Endothelial cell of umbilical vein (primary cell): Measurements from ENCODE around the gene MPZL2. TPM values are rescaled to one million over a fixed set of nuclear protein-coding genes. Genes with fewer than 3 reads are reported as not detected.
A peak's percentile ranks its signal among the peaks of the same experiment; 100 is the strongest.

Source experiments
- BruUV-seq: library from RNA; stranded (reverse); fragments of 400-500 nt; replicated peaks from 2 replicates; lab custom pipeline; 2021; lab: Mats Ljungman, UMichigan
- CTCF ChIA-PET: fragments of 300-600, 350-600 bp; sonication (Branson Sonifier 250); formaldehyde crosslinking; loops from one replicate; lab custom pipeline; 2021; ENCODE audit warnings: antibody characterized with exemption, inconsistent platforms; lab: Charles Lee
- POLR2A ChIA-PET: fragments of 300-600, 350-600 bp; sonication (Branson Sonifier 250); formaldehyde crosslinking; loops from one replicate; lab custom pipeline; 2021; ENCODE audit warnings: antibody characterized with exemption, inconsistent platforms; lab: Charles Lee
- DNase-seq: peaks from one replicate; pipeline ENCODE4 v3.0.0-alpha.2; 2011; ENCODE audit warnings: low read depth, low spot score
- FAIRE-seq: peaks from 2 replicates; lab custom pipeline; 2011; peaks lifted over from hg19 to GRCh38; lab: Jason Lieb, UNC
- H2AFZ ChIP-seq: 2 replicates; pipeline ENCODE4 v1.6.0; 2012; ENCODE audit warnings: low read depth, low read length, control low read depth, inconsistent platforms
- H3K27ac ChIP-seq: 2 replicates; pipeline ENCODE4 v1.5.1; 2011; ENCODE audit warnings: low read depth, mild to moderate bottlenecking, control low read depth, low read length, moderate library complexity; ENCODE audit not compliant: insufficient read depth
- H3K27me3 ChIP-seq, 2 experiments: 2 replicates each; pipeline versions ENCODE4 v1.6.0 to v1.6.1; 2011; ENCODE audit warnings: low read length in 2 of 2, mixed read lengths in 1 of 2; ENCODE audit not compliant: control insufficient read depth in 2 of 2, insufficient read depth in 2 of 2
- H3K36me3 ChIP-seq, 2 experiments: 2 replicates in 1 of 2; 3 replicates in 1 of 2; pipeline ENCODE4 v1.5.1; 2011; ENCODE audit warnings: low read length in 2 of 2, mild to moderate bottlenecking in 1 of 2, moderate library complexity in 1 of 2; ENCODE audit not compliant: control insufficient read depth in 2 of 2, insufficient read depth in 2 of 2; ENCODE audit errors: extremely low read depth in 1 of 2
- H3K4me1 ChIP-seq: 3 replicates; pipeline ENCODE4 v1.5.1; 2011; ENCODE audit warnings: mild to moderate bottlenecking, low read length; ENCODE audit not compliant: control insufficient read depth, insufficient read depth; ENCODE audit errors: extremely low read depth
- H3K4me2 ChIP-seq: 2 replicates; pipeline ENCODE4 v1.6.1; 2011; ENCODE audit warnings: low read length, control low read depth, mixed read lengths; ENCODE audit not compliant: insufficient read depth
- H3K4me3 ChIP-seq, 3 experiments: fragments of 200-600 bp in 1 of 3; sonication (generic), shearing (Covaris generic) in 1 of 3; replicated peaks in 1 of 3; 2 replicates each; pipeline ENCODE4 v1.5.1; 2011 to 2016; ENCODE audit warnings: control low read depth in 3 of 3, low read length in 3 of 3, mild to moderate bottlenecking in 2 of 3, inconsistent platforms in 1 of 3, low read depth in 1 of 3, moderate library complexity in 1 of 3; ENCODE audit not compliant: insufficient read depth in 1 of 3
- H3K79me2 ChIP-seq: 2 replicates; pipeline ENCODE4 v1.6.0; 2012; ENCODE audit warnings: low read length, inconsistent platforms; ENCODE audit not compliant: control insufficient read depth, insufficient read depth
- H3K9ac ChIP-seq: replicated peaks from 2 replicates; pipeline ENCODE3; 2011; ENCODE audit warnings: low read length, control low read depth; ENCODE audit not compliant: insufficient read depth; ENCODE audit errors: extremely low read depth
- H3K9me1 ChIP-seq: replicated peaks from 3 replicates; pipeline ENCODE4 v1.6.0; 2011; ENCODE audit warnings: mild to moderate bottlenecking, low read length; ENCODE audit not compliant: control insufficient read depth, insufficient read depth; ENCODE audit errors: extremely low read depth
- H3K9me3 ChIP-seq: replicated peaks from 2 replicates; pipeline ENCODE4 v1.5.1; 2012; ENCODE audit warnings: low read length, inconsistent platforms; ENCODE audit not compliant: control insufficient read depth, insufficient read depth
- H4K20me1 ChIP-seq: replicated peaks from 2 replicates; pipeline ENCODE3; 2011; ENCODE audit warnings: mild to moderate bottlenecking, low read length; ENCODE audit not compliant: control insufficient read depth, insufficient read depth; ENCODE audit errors: extremely low read depth
- CTCF ChIP-seq, 2 donors: IDR thresholded peaks; 1 replicate in 1 of 2; 2 replicates in 1 of 2; pipeline ENCODE4 v1.5.1; 2011; ENCODE audit warnings: low read length in 2 of 2, mild to moderate bottlenecking in 2 of 2, moderate library complexity in 2 of 2, control low read depth in 1 of 2, inconsistent platforms in 1 of 2, low read depth in 1 of 2; ENCODE audit not compliant: insufficient read depth in 1 of 2; ENCODE audit errors: extremely low read depth in 1 of 2
- EZH2 ChIP-seq: IDR thresholded peaks from 2 replicates; pipeline ENCODE4 v1.6.1; 2012; ENCODE audit warnings: borderline replicate concordance, low read depth, mild to moderate bottlenecking, moderate library complexity, low read length, inconsistent platforms; ENCODE audit not compliant: severe bottlenecking
- FOS ChIP-seq: IDR thresholded peaks from 2 replicates; pipeline ENCODE4 v1.6.1; 2011; ENCODE audit warnings: mild to moderate bottlenecking, low read length, moderate library complexity, borderline replicate concordance; ENCODE audit not compliant: insufficient read depth
- GATA2 ChIP-seq: IDR thresholded peaks from 2 replicates; pipeline ENCODE4 v1.7.0; 2011; ENCODE audit warnings: low read depth, mild to moderate bottlenecking, moderate library complexity, mixed read lengths, low read length; ENCODE audit not compliant: insufficient read length, insufficient read depth
- JUN ChIP-seq: IDR thresholded peaks from 2 replicates; pipeline ENCODE4 v1.6.1; 2011; ENCODE audit warnings: borderline replicate concordance, low read depth; ENCODE audit not compliant: insufficient read length, insufficient read depth
- MAX ChIP-seq: IDR thresholded peaks from 2 replicates; pipeline ENCODE4 v1.6.1; 2011; ENCODE audit not compliant: insufficient read depth, insufficient read length
- MYC ChIP-seq: IDR thresholded peaks from one replicate; pipeline ENCODE4 v1.6.1; 2011; ENCODE audit warnings: mild to moderate bottlenecking, low read depth, low read length
- POLR2A ChIP-seq: IDR thresholded peaks from 2 replicates; pipeline ENCODE4 v1.6.1; 2012; ENCODE audit warnings: low read depth, mild to moderate bottlenecking, control low read depth, low read length
- dilution Hi-C: fragments of 300-500 bp; cut with MboI; formaldehyde crosslinking; loops from one replicate; pipeline ENCODE4 v1.15.0; 2019; ENCODE audit warnings: low sequenced_read_pairs; ENCODE audit not compliant: extremely low pct_ligation_motif_present
- intact Hi-C: fragments of 100-400 bp; cut with micrococcal nuclease; formaldehyde crosslinking; loops from one replicate; pipeline ENCODE4 v1.10.0; 2022
- polyA plus RNA-seq, 4 experiments: library from polyadenylated mRNA; depleted of rRNA in 3 of 4; stranded (reverse) in 3 of 4; unstranded in 1 of 4; fragments of >200 nt; gene quantifications; 2 replicates each; pipeline versions ENCODE4 v1.2.1 to v1.2.3, GENCODE V29; 2011 to 2012; ENCODE audit warnings: missing spikeins in 1 of 4
- total RNA-seq: library from RNA; stranded (reverse); gene quantifications from 2 replicates; pipeline ENCODE4 v1.2.3, GENCODE V29; 2021

The MPZL2 gene
- total and polyA plus RNA-seq, 2 donors (not counting 3 experiments of a cell fraction or from before 2014, with no cell fraction given) = 21.0 to 49.5 TPM

GRCh38 chr11:118226296-118226695 lies 37.8 kb downstream of the MPZL2 start:
- Histone ChIP-seq H4K20me1 (no peaks in the 10 kb centered on the region), H3K36me3 (no peaks in the 10 kb centered on the region), H3K9me3 (no peaks in the 10 kb centered on the region), H3K4me1 (peaks cover 22% of the 10 kb centered on the region), H3K4me3 (no peak overlapping the region), H3K4me2 (no peak overlapping the region), H3K27me3 (peaks cover 0 to 3% of the 10 kb centered on the region in 2 experiments), H3K9me1 (no peaks in the 10 kb centered on the region), H3K79me2 (no peaks in the 10 kb centered on the region), H2AFZ (no peak overlapping the region), H3K27ac (no peak overlapping the region), H3K9ac (no peak overlapping the region)
- intact Hi-C loops = no loop called here
- POLR2A ChIA-PET = no interaction called here
- DNase-seq (peak; percentile 70), FAIRE-seq (no peak)
- BruUV-seq = no TSS peak
- CTCF ChIA-PET = interaction anchor here (0.9 to 2.3 kb wide), 17 partner anchors 11 to 128 kb away, joined by 3 to 35 read pairs (median 4); partner anchors contain the start of gene MPZL2
- dilution Hi-C loops = no loop called here
- TF ChIP-seq MAX (peak; percentile 45), EZH2 (no peak), FOS (peak; percentile 40), GATA2 (no peak)

- FAIRE-seq = no peak
- Histone ChIP-seq H2AFZ (no peak within 1 kb of the TSS), H3K27me3 (peaks cover 4% of the 10 kb centered on the region in 2 experiments), H3K9me3 (no peaks in the 10 kb centered on the region), H3K79me2 (no peaks in the 10 kb centered on the region), H3K9me1 (no peaks in the 10 kb centered on the region), H3K4me2 (no peak within 1 kb of the TSS), H3K4me3 (no peak within 1 kb of the TSS), H3K36me3 (no peaks in the 10 kb centered on the region), H3K9ac (no peak within 1 kb of the TSS), H3K4me1 (peaks cover 18% of the 10 kb centered on the region), H3K27ac (no peak within 1 kb of the TSS), H4K20me1 (no peaks in the 10 kb centered on the region)
- no peak for TF ChIP-seq MYC
- TF ChIP-seq GATA2 = no peak
- no peak for TF ChIP-seq FOS
- TF ChIP-seq CTCF (IDR thresholded peaks at IDR 0.05; ENCODE audit: extremely low read depth in 1 of 2, insufficient read depth in 1 of 2, low read depth in 1 of 2, low read length in 2 of 2) = no peak
- no peak for TF ChIP-seq JUN
- TF ChIP-seq MAX = no peak
- TF ChIP-seq EZH2 = no peak
- no peak for TF ChIP-seq POLR2A
- dilution Hi-C loops = no loop called here
- DNase-seq = no peak
- ChIA-PET CTCF (interaction anchor here (1.6 kb wide), 1 partner anchor 26 kb away, joined by 7 read pairs; no protein-coding TSS in a partner anchor), POLR2A (no interaction called here)
- intact Hi-C loops = no loop called here
- BruUV-seq = no TSS peak
These were observed 39.4 kb downstream of the MPZL2 start, which contains the start of gene JAML for GRCh38 chr11:118224511-118225188. TSS of gene JAML (minus strand) at chr11:118225011. CDS start at chr11:118214866, 10,145 bp downstream.
